ENCODE results near the gene ZZZ3.
"Not testable (repeated sequence)": the region's sequence is repeated elsewhere in the genome, so short reads cannot be mapped to it uniquely, and the experiment has no call there.

The ZZZ3 gene

GRCh38 chr1:77670330-77670729, 12.1 kb downstream of the ZZZ3 start:
- DNase-seq (ENCODE audit: low read depth) = no peak

GRCh38 chr1:77668924-77669449, 13.5 kb downstream of the ZZZ3 start:
- no peak for DNase-seq (ENCODE audit: low read depth)

- DNase-seq (ENCODE audit: low read depth) = no peak
These were observed 17.4 kb downstream of the ZZZ3 start for GRCh38 chr1:77664939-77665516.

- no peak for DNase-seq (ENCODE audit: low read depth)
These were observed 20.8 kb downstream of the ZZZ3 start for GRCh38 chr1:77661696-77662095.

- no peak for DNase-seq (ENCODE audit: low read depth)
These were observed 22.4 kb downstream of the ZZZ3 start for GRCh38 chr1:77659879-77660593.

DNA sequence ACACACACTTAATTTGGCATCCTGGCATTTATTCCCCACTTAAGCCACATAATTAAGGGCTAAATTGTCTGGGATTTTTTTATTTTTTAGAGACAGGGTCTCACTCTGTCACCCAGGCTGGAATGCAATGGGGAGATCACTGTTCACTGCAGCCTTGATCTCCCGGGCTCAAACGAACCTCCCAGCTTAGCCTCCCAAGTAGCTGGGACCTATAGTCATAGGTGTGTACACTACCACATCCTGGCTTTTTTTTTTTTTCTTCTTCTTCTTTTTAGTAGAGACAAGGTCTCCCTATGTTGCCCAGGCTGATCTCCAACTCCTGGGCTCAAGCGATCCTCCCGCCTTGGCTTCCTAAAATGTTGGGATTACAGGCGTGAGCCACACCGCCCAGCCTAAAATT, 24.2 kb downstream of the ZZZ3 start:
- DNase-seq (ENCODE audit: low read depth) = no peak

DNA sequence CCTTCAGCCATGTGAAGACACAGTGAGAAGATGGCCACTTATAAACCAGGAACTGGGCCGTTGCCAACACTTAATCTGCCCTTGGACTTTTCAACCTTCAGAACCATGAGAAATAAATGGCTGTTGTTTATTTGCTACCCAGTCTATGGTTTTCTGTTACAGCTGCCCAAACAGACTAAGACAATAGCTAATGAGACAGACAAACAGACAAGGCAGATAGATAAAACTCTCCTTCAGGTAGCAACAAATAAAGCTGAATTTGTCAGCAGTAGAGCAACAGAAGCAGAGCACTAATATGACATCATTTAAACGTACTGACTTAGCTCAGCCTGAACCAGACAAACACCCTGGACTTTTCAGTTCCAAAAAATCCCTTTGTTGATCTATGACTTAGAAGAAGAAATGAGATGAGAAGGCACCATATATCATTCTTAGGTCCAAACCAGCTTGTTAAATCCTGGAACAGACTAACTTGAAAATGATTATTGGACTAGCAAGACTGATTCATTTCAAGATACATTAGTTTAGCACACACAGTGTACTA, 27.0 kb downstream of the ZZZ3 start:
- DNase-seq (ENCODE audit: low read depth) = no peak

DNA sequence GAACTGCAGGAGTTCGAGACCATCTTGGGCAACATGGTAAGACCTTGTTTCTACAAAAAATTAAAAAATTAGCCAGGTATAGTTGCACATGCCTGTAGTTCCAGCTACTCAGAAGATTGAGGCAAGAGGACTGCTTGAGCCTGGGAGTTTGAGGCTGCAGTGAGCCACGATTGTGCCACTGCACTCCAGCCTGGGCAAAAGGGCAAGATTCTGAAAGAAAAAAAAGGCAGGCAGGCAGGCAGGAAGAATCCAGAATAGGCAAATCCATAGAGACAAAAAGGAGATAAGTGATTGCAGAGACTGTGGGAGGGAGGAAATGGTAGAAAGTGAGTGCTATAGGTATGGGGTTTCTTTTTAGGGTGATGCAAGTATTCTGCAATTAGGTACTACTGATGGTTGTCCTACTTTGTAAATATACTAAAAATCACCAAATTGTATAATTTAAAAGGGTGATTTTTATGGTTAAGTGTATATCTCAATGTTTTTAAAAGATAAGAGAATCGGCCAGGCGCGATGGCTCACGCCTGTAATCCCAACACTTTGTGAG, 29.4 kb downstream of the ZZZ3 start:
- DNase-seq (ENCODE audit: low read depth) = no peak

DNA sequence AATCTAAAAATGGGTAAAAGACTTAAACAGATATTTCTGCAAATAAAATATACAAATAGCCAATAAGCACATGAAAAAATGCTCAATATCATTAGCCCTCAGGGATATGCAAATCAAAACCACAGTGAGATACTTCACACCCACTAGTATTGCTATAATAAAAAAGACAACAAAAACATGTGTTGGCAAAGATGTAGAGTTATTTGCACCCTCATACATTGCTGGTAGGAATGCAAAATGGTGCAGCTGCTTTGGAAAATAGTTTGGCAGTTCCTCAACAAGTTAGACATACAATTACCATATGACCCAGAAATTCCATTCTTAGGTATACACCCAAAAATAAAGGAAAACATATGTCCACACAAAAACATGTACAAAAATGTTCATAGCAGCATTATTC, 30.2 kb downstream of the ZZZ3 start:
- DNase-seq (ENCODE audit: low read depth) = peak; percentile 59

GRCh38 chr1:77649127-77649526, 33.3 kb downstream of the ZZZ3 start:
- no peak for DNase-seq (ENCODE audit: low read depth)

GRCh38 chr1:77646224-77646623, 36.2 kb downstream of the ZZZ3 start:
- not testable (repeated sequence) for DNase-seq (ENCODE audit: low read depth)

- no peak for DNase-seq (ENCODE audit: low read depth)
These were observed 39.0 kb downstream of the ZZZ3 start for GRCh38 chr1:77643456-77643855.

- DNase-seq (ENCODE audit: low read depth) = no peak
These were observed 39.5 kb downstream of the ZZZ3 start for GRCh38 chr1:77642941-77643340.

- DNase-seq (ENCODE audit: low read depth) = no peak
These were observed 40.3 kb downstream of the ZZZ3 start for GRCh38 chr1:77642196-77642595.

GRCh38 chr1:77639557-77640069, 42.8 kb downstream of the ZZZ3 start:
- DNase-seq (ENCODE audit: low read depth) = no peak

GRCh38 chr1:77639056-77639455, 43.4 kb downstream of the ZZZ3 start:
- DNase-seq (ENCODE audit: low read depth) = no peak

- no peak for DNase-seq (ENCODE audit: low read depth)
These were observed 45.6 kb downstream of the ZZZ3 start for GRCh38 chr1:77636864-77637263.
